Measurements from ENCODE around the gene AFF4.

DNA sequence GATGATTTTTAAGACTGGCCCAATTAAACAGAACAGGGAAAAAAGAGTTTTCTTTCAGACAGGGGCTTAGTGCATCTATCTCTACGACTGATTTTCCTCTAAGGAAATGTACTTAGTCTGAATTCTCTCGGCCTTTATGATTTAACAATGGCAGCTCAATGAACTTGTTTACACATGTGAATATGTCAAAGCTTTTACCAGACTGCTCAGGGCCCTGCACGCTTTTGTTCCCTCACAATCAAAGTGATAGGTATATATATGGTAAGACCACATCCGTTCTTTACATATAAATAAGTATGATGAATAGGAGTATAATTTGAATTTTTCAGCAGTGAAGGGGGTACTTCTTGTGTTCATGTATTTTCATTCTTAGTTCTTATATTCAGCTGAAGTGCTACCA is 62.4 kb downstream of the AFF4 start:
- no peak for TF ChIP-seq POLR2A (IDR thresholded peaks at IDR 0.05; ENCODE audit: low read depth, low read length)
- no peak for TF ChIP-seq TAF1 (IDR thresholded peaks at IDR 0.05; ENCODE audit: borderline replicate concordance, low read depth, low read length)

Measured in GM12892 (cell line).